Measurements from ENCODE around the gene FAM193A.
"Not testable (repeated sequence)": the region's sequence is repeated elsewhere in the genome, so short reads cannot be mapped to it uniquely, and the experiment has no call there.

The FAM193A gene

DNA sequence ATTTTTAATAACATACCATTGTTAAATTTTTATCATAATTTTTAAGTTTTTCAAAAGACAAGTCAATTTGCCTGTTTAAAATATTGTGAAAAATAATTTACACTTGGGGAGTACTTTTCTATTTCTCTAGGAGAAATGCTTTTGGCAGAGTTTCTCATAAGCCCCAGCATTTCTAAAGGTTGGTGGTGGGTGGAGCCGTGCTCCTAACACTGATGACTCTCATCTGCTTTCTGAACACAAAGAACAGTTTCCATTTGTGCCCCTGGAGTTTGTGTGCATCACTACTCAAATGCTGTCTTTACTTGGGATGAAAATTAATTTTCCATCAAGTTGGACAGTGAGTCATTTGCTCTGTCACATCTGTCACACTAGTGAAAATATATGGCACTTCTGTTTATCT lies 162.1 kb downstream of the FAM193A start:
- no peak for DNase-seq

GRCh38 chr4:2698951-2699505 lies 162.6 kb downstream of the FAM193A start:
- no peak for DNase-seq

DNA sequence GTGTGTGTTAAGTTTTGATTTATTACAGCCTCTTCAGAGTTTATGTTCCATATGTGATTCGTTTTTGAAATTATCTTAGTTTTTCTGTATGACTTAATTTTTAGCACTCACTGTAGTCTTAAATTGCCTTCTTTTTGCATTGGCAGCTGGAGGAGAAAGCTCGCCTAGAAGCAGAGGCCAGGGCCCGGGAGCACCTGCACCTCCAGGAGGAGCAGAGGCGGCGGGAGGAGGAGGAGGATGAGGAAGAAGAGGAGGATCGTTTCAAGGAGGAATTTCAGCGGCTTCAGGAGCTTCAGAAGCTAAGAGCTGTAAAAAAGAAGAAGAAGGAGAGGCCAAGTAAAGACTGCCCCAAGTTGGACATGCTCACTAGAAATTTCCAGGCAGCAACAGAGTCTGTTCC lies 163.1 kb downstream of the FAM193A start:
- DNase-seq = no peak

GRCh38 chr4:2700031-2700430 lies 163.6 kb downstream of the FAM193A start:
- DNase-seq = no peak

- DNase-seq = no peak
Observed at GRCh38 chr4:2702361-2702760, 165.9 kb downstream of the FAM193A start.

- DNase-seq = no peak
Observed at GRCh38 chr4:2702770-2703169, 166.3 kb downstream of the FAM193A start.

GRCh38 chr4:2712261-2712842 lies 175.9 kb downstream of the FAM193A start:
- no peak for DNase-seq

- DNase-seq = no peak
Observed at GRCh38 chr4:2713337-2713736, 176.9 kb downstream of the FAM193A start.

DNA sequence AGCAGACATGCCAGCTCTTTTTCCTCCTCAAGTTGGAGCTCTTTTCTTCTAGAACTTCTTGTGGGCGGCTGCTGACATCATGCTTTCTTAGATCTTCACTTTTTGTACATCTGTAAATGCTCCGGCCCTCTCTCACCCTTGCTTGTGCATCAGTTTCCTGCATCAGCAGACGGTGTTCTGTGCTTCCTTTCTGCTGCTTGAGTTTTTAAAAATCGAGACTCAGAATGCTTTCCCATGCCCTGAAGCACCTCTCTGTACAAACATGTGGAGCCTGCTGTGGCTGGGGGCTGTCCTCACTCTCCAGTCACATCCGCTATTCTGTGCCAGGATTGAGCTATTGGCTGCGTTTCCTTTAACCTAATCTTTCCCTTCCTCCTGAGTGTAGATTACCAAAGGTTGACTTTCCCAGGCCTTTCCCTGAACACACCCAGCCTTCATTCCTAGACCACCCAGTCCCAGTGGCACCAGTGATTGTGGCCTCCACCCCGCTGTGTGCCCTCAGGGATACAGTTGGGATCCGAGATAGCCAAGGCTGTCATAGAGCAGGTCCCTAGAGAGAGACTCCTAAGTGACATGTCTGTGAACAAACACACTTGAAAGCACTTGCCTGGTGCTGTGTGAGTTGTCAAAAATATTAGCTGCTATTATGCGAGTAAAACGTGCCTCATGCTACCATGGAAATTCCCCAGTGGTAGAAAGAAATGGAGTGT lies 177.8 kb downstream of the FAM193A start:
- DNase-seq = peak in 5 of 6 experiments; percentile 10 to 61 (median 48)

- DNase-seq = no peak
Observed at GRCh38 chr4:2714918-2715317, 178.5 kb downstream of the FAM193A start.

DNA sequence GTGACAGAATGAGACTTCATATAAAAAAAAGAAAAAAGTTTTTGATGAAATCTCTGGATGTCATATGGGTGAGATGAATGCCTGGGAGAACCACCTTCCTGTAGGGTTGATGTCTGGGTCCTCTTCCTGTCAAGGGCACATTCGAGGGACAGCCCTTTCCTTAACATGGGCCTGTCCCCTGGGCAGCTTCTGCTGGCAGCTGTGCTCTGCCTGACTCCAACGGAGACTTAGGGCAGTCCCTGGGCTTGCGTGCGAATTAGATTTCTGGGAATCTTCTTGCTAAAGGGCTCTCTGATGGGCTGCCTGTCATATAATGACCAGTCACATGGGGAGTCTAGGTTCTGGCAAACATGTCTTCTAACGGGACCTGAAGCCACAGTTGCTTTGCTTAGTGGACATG lies 179.0 kb downstream of the FAM193A start:
- DNase-seq = no peak

DNA sequence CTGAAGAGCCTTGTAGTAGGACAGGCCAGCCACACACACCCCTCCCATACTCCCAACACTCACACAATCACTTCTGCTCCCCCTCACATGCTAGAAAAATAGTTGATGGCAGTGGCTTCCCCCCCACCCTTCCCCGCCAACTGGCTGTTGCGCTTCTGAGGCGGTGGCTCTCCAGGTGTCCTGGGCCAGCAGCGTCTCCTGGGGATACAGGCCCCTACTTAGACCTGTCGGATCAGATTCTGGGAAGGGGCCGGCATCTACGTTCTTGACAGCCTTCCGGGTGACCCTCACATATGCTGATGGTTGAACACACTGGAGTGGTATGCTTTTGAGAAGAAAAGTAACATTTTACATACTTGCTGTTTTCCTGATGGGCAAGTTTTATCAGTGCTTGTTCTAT lies 179.8 kb downstream of the FAM193A start:
- no peak for DNase-seq

DNA sequence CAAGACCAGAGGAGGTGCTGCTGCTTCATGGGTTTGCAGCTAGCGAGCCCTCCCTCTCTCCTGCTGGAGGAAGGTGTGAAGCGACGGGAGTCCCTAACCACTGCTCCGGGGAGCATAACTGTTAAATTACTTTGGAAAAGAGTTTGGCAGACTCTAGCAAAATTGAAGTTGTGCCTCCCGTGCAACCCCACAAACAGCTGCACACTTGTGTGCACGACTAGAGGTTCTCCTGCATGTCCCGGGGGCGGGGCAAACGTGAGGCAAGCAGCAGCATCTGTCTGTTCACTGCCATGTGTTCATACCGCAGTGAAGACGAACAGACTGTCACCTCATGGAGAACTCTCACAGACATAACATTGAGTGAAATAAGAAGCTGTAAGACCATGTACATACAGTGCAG lies 185.1 kb downstream of the FAM193A start:
- no peak for DNase-seq

GRCh38 chr4:2722033-2722432 lies 185.6 kb downstream of the FAM193A start:
- DNase-seq = no peak

DNA sequence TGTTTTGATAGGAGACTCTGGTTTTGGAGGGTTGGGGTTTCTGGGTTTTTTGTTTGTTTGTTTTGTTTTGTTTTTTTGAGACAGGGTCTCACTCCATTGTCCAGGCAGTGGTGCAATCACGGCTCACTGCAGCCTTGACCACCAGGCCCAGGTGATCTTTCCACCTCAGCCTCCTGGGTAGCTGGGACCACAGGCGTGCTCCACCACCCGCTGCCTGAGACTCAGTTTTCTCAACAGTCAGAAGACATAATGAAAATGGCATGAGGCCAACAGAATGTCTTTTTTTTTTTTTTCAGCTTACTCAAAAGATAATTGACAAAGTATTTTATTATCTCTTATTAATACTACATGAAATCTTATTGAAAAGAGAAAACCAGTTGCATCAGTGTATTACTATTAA lies 187.3 kb downstream of the FAM193A start:
- DNase-seq = no peak

GRCh38 chr4:2725380-2725779 lies 188.9 kb downstream of the FAM193A start:
- DNase-seq = no peak

DNA sequence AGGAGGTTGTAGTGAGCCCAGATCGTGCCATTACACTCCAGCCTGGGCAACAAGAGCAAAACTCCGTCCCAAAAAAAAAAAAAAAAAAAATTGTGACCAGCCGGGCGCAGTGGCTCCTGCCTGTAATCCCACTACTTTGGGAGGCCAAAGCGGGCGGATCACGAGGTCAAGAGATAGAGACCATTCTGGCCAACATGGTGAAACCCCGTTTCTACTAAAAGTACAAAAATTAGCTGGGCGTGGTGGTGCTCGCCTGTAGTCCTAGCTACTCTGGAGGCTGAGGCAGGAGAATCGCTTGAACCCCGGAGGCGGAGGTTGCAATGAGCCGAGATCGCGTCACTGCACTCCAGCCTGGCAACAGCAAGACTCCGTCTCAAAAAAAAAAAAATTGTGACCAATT lies 190.4 kb downstream of the FAM193A start:
- not testable (repeated sequence) for DNase-seq

GRCh38 chr4:2728221-2728620 lies 191.8 kb downstream of the FAM193A start:
- DNase-seq = no peak

- DNase-seq = no peak
Observed at GRCh38 chr4:2728806-2729532, 192.5 kb downstream of the FAM193A start.

DNA sequence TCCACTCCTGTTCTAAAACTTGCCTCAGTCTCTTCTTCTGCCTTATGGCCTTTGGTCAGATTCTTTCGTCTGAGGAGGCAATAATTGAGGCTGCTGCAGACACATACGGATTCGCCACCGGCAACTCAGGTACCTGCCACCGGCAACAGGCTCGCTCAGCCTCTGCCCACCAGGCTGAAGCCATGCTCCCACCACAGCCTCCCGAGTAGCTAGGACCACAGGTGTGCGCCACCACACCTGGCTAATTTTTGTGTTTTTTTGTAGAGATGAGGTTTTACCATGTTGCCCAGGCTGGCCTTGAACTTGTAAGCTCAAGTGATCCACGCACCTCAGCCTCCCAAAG lies 193.1 kb downstream of the FAM193A start:
- DNase-seq = no peak

GRCh38 chr4:2731907-2732317 lies 195.5 kb downstream of the FAM193A start:
- DNase-seq = no peak

GRCh38 chr4:2732526-2732925 lies 196.1 kb downstream of the FAM193A start:
- DNase-seq = no peak

GRCh38 chr4:2733001-2733843 lies 196.8 kb downstream of the FAM193A start:
- DNase-seq = no peak
